IPS-20b (cell line): ENCODE data around the gene C1orf74.
A peak's percentile ranks its signal among the peaks of the same experiment; 100 is the strongest.

Source experiments
- H3K27ac ChIP-seq: one replicate; pipeline ENCODE4 v1.5.1; 2013; ENCODE audit warnings: low read length
- H3K27me3 ChIP-seq: 2 replicates; pipeline ENCODE4 v1.6.1; 2013; ENCODE audit warnings: mild to moderate bottlenecking, low read length, inconsistent platforms; ENCODE audit not compliant: insufficient read depth
- H3K36me3 ChIP-seq: 2 replicates; pipeline ENCODE4 v1.6.1; 2013; ENCODE audit warnings: low read depth, mild to moderate bottlenecking, inconsistent platforms, low read length, moderate library complexity; ENCODE audit not compliant: insufficient read depth
- H3K4me1 ChIP-seq: 2 replicates; pipeline ENCODE4 v1.6.1; 2013; ENCODE audit warnings: mild to moderate bottlenecking, control low read depth, inconsistent platforms, low read length, moderate library complexity; ENCODE audit not compliant: insufficient read depth
- H3K4me3 ChIP-seq: 2 replicates; pipeline ENCODE4 v1.5.1; 2013; ENCODE audit warnings: mild to moderate bottlenecking, low read length, inconsistent platforms
- H3K9ac ChIP-seq: 2 replicates; pipeline ENCODE4 v1.6.1; 2013; ENCODE audit warnings: low read depth, mild to moderate bottlenecking, inconsistent platforms, low read length, moderate library complexity
- H3K9me3 ChIP-seq: 2 replicates; pipeline ENCODE4 v1.6.1; 2013; ENCODE audit warnings: mild to moderate bottlenecking, low read depth, low read length, inconsistent platforms; ENCODE audit not compliant: insufficient read depth

Gene C1orf74

GRCh38 chr1:209817691-209818090, 33.3 kb upstream of the C1orf74 start:
- H3K36me3 ChIP-seq, result no peaks in the 10 kb centered on the region
- H3K9me3 ChIP-seq, result no peaks in the 10 kb centered on the region
- no peak overlapping the region for H3K9ac ChIP-seq
- H3K27me3 ChIP-seq, result peaks cover 19% of the 10 kb centered on the region
- H3K4me1 ChIP-seq, result no peaks in the 10 kb centered on the region; the same call in 1 of the 2 replicates
- H3K27ac ChIP-seq, result no peak overlapping the region
- H3K4me3 ChIP-seq, result no peak overlapping the region

- H3K4me3 ChIP-seq, result no peak overlapping the region
- no peaks in the 10 kb centered on the region for H3K9me3 ChIP-seq
- no peaks in the 10 kb centered on the region for H3K36me3 ChIP-seq
- no peak overlapping the region for H3K27ac ChIP-seq
- no peak overlapping the region for H3K9ac ChIP-seq
- H3K4me1 ChIP-seq, result no peaks in the 10 kb centered on the region; the same call in 1 of the 2 replicates
- peaks cover 19% of the 10 kb centered on the region for H3K27me3 ChIP-seq
Observed at GRCh38 chr1:209816923-209817322, 32.6 kb upstream of the C1orf74 start.

- H3K27ac ChIP-seq, result no peak overlapping the region
- no peaks in the 10 kb centered on the region; the same call in 1 of the 2 replicates for H3K4me1 ChIP-seq
- no peaks in the 10 kb centered on the region for H3K36me3 ChIP-seq
- H3K27me3 ChIP-seq, result peaks cover 15% of the 10 kb centered on the region
- no peaks in the 10 kb centered on the region for H3K9me3 ChIP-seq
- no peak overlapping the region for H3K4me3 ChIP-seq
- no peak overlapping the region for H3K9ac ChIP-seq
Observed at GRCh38 chr1:209815931-209816341, 31.6 kb upstream of the C1orf74 start.

GRCh38 chr1:209815490-209815889, 31.1 kb upstream of the C1orf74 start:
- Histone ChIP-seq H3K27ac (no peak overlapping the region), H3K9ac (no peak overlapping the region), H3K4me3 (no peak overlapping the region), H3K27me3 (peaks cover 10% of the 10 kb centered on the region), H3K36me3 (no peaks in the 10 kb centered on the region), H3K9me3 (no peaks in the 10 kb centered on the region), H3K4me1 (no peaks in the 10 kb centered on the region; the same call in 1 of the 2 replicates)

- no peaks in the 10 kb centered on the region; the same call in 1 of the 2 replicates for H3K4me1 ChIP-seq
- no peak overlapping the region for H3K27ac ChIP-seq
- peaks cover 4% of the 10 kb centered on the region; the same call in 1 of the 2 replicates for H3K27me3 ChIP-seq
- H3K4me3 ChIP-seq, result no peak overlapping the region
- no peaks in the 10 kb centered on the region for H3K9me3 ChIP-seq
- no peaks in the 10 kb centered on the region for H3K36me3 ChIP-seq
- H3K9ac ChIP-seq, result no peak overlapping the region
Observed at GRCh38 chr1:209813902-209814301, 29.5 kb upstream of the C1orf74 start.

GRCh38 chr1:209810783-209811182, 26.4 kb upstream of the C1orf74 start:
- Histone ChIP-seq H3K4me1 (peaks cover 3% of the 10 kb centered on the region), H3K36me3 (no peaks in the 10 kb centered on the region), H3K9me3 (no peaks in the 10 kb centered on the region), H3K9ac (no peak overlapping the region), H3K27me3 (peaks cover under 1% of the 10 kb centered on the region; the same call in 1 of the 2 replicates), H3K4me3 (no peak overlapping the region), H3K27ac (no peak overlapping the region)

GRCh38 chr1:209809611-209810010, 25.3 kb upstream of the C1orf74 start:
- H3K36me3 ChIP-seq, result no peaks in the 10 kb centered on the region
- peaks cover 3% of the 10 kb centered on the region for H3K4me1 ChIP-seq
- no peak overlapping the region for H3K9ac ChIP-seq
- no peak overlapping the region for H3K27ac ChIP-seq
- H3K27me3 ChIP-seq, result peaks cover 12% of the 10 kb centered on the region
- no peaks in the 10 kb centered on the region for H3K9me3 ChIP-seq
- H3K4me3 ChIP-seq, result no peak overlapping the region

- Histone ChIP-seq H3K4me3 (no peak overlapping the region), H3K4me1 (peaks cover 3% of the 10 kb centered on the region), H3K9ac (no peak overlapping the region), H3K36me3 (no peaks in the 10 kb centered on the region), H3K9me3 (no peaks in the 10 kb centered on the region), H3K27ac (no peak overlapping the region), H3K27me3 (peaks cover 25% of the 10 kb centered on the region)
Observed at GRCh38 chr1:209808059-209808581, 23.8 kb upstream of the C1orf74 start.

- H3K27ac ChIP-seq, result no peak overlapping the region
- peaks cover 31% of the 10 kb centered on the region for H3K27me3 ChIP-seq
- H3K9me3 ChIP-seq, result no peaks in the 10 kb centered on the region
- H3K36me3 ChIP-seq, result no peaks in the 10 kb centered on the region
- H3K4me3 ChIP-seq, result no peak overlapping the region
- H3K4me1 ChIP-seq, result peaks cover 3% of the 10 kb centered on the region
- no peak overlapping the region for H3K9ac ChIP-seq
Observed at GRCh38 chr1:209807509-209807908, 23.1 kb upstream of the C1orf74 start.

- Histone ChIP-seq H3K9me3 (no peaks in the 10 kb centered on the region), H3K36me3 (no peaks in the 10 kb centered on the region), H3K27me3 (peaks cover 39% of the 10 kb centered on the region), H3K27ac (peak within 1 kb of the TSS; percentile 59), H3K4me3 (peak within 1 kb of the TSS; percentile 90), H3K9ac (peak within 1 kb of the TSS; percentile 70; the same call in 1 of the 2 replicates), H3K4me1 (peaks cover 3% of the 10 kb centered on the region)
Observed at GRCh38 chr1:209805875-209806760, 21.8 kb upstream of the C1orf74 start, which contains the start of gene IRF6. Gene IRF6, minus strand, starts transcription at chr1:209806142. Its CDS starts 4,729 bp downstream, at chr1:209801413.

GRCh38 chr1:209805341-209805781, 21.0 kb upstream of the C1orf74 start:
- Histone ChIP-seq H3K9me3 (no peaks in the 10 kb centered on the region), H3K4me1 (peaks cover 3% of the 10 kb centered on the region), H3K27ac (no peak overlapping the region), H3K4me3 (peak overlapping the region; percentile 90), H3K36me3 (no peaks in the 10 kb centered on the region), H3K9ac (peak overlapping the region; percentile 70; the same call in 1 of the 2 replicates), H3K27me3 (peaks cover 39% of the 10 kb centered on the region)

GRCh38 chr1:209803568-209803967, 19.2 kb upstream of the C1orf74 start:
- H3K4me1 ChIP-seq, result peaks cover 3% of the 10 kb centered on the region
- no peak overlapping the region for H3K9ac ChIP-seq
- no peaks in the 10 kb centered on the region for H3K9me3 ChIP-seq
- no peak overlapping the region for H3K27ac ChIP-seq
- peaks cover 39% of the 10 kb centered on the region for H3K27me3 ChIP-seq
- H3K4me3 ChIP-seq, result no peak overlapping the region
- H3K36me3 ChIP-seq, result no peaks in the 10 kb centered on the region
